EH (cell line): ENCODE data around the gene TTK.

Source experiments
- DNase-seq: peaks from one replicate; pipeline ENCODE4 v3.0.0-alpha.2; 2015; ENCODE audit warnings: low read depth

TTK gene

GRCh38 chr6:80004173-80005072 lies at the start of gene TTK:
TTK (plus strand) TSS chr6:80004649; CDS start chr6:80005844, 1,195 bp downstream.
- DNase-seq: peak; percentile 96

GRCh38 chr6:79954849-79955248 lies 49.6 kb upstream of the TTK start:
- no peak for DNase-seq

GRCh38 chr6:79964607-79965081 lies 39.8 kb upstream of the TTK start:
- no peak for DNase-seq

- no peak for DNase-seq
Measured at GRCh38 chr6:79967178-79967577, 37.3 kb upstream of the TTK start.

GRCh38 chr6:79969784-79970183 lies 34.7 kb upstream of the TTK start:
- no peak for DNase-seq

GRCh38 chr6:79971193-79971592 lies 33.3 kb upstream of the TTK start:
- no peak for DNase-seq

GRCh38 chr6:79981652-79982051 lies 22.8 kb upstream of the TTK start:
- no peak for DNase-seq

- DNase-seq: peak; percentile 3
Measured at GRCh38 chr6:79984261-79984660, 20.2 kb upstream of the TTK start.

- DNase-seq: no peak
Measured at GRCh38 chr6:79985128-79985527, 19.3 kb upstream of the TTK start.

- DNase-seq: no peak
Measured at GRCh38 chr6:79989641-79990040, 14.8 kb upstream of the TTK start.

GRCh38 chr6:79993012-79993910 lies 11.2 kb upstream of the TTK start:
- no peak for DNase-seq

- no peak for DNase-seq
Measured at GRCh38 chr6:79993911-79994309, 10.5 kb upstream of the TTK start.

GRCh38 chr6:79997728-79998127 lies 6.7 kb upstream of the TTK start:
- no peak for DNase-seq

- no peak for DNase-seq
Measured at GRCh38 chr6:80001337-80001736, 3.1 kb upstream of the TTK start.

GRCh38 chr6:80003826-80004172 lies 650 bp upstream of the TTK start:
- no peak for DNase-seq

GRCh38 chr6:80005406-80005805 lies 957 bp downstream of the TTK start:
- DNase-seq: no peak

GRCh38 chr6:80006541-80006940 lies 2.1 kb downstream of the TTK start:
- DNase-seq: no peak

GRCh38 chr6:80009531-80009930 lies 5.1 kb downstream of the TTK start:
- no peak for DNase-seq

GRCh38 chr6:80010288-80010687 lies 5.8 kb downstream of the TTK start:
- DNase-seq: no peak

GRCh38 chr6:80015839-80016435 lies 11.5 kb downstream of the TTK start:
- DNase-seq: no peak

GRCh38 chr6:80020381-80021120 lies 16.1 kb downstream of the TTK start:
- DNase-seq: no peak

- DNase-seq: no peak
Measured at GRCh38 chr6:80021131-80021530, 16.7 kb downstream of the TTK start.
